Heart right ventricle (tissue), 16 donors: ENCODE results near the gene STMN3. TPM values are rescaled to one million over a fixed set of nuclear protein-coding genes. Genes with fewer than 3 reads are reported as not detected.
"Not testable (repeated sequence)": the region's sequence is repeated elsewhere in the genome, so short reads cannot be mapped to it uniquely, and the experiment has no call there.

Source experiments
- ATAC-seq, 8 donors: fragments of 200-7000 bp; cut with Tn5 transposase; one replicate each; pipeline ENCODE4 v1.9.1; 2020; ENCODE audit warnings: mild to moderate bottlenecking in 8 of 8, moderate library complexity in 8 of 8, moderate number of reproducible peaks in 1 of 8
- DNase-seq, 2 donors: peaks; one replicate each; pipeline ENCODE4 v3.0.0-alpha.2; 2020
- H3K27ac ChIP-seq, 10 donors: fragments of 200-600 bp; sonication (generic) in 2 of 10; one replicate each; pipeline versions ENCODE4 v1.5.0 to v1.8.0; 2020 to 2022; ENCODE audit warnings: mild to moderate bottlenecking in 3 of 10
- H3K27me3 ChIP-seq, 7 donors: fragments of 200-600 bp; one replicate each; pipeline ENCODE4 v1.8.0; 2021 to 2022; ENCODE audit warnings: mild to moderate bottlenecking in 2 of 7
- H3K36me3 ChIP-seq, 9 donors: fragments of 200-600 bp; sonication (generic) in 1 of 9; one replicate each; pipeline versions ENCODE4 v1.5.0 to v1.8.0; 2020 to 2022; ENCODE audit warnings: mild to moderate bottlenecking in 2 of 9
- H3K4me1 ChIP-seq, 9 donors: fragments of 200-600 bp; sonication (generic) in 1 of 9; one replicate each; pipeline versions ENCODE4 v1.5.0 to v1.8.0; 2020 to 2022; ENCODE audit warnings: mild to moderate bottlenecking in 4 of 9
- H3K4me3 ChIP-seq, 10 donors: fragments of 200-600 bp; sonication (generic) in 2 of 10; one replicate each; pipeline versions ENCODE4 v1.5.0 to v1.8.0; 2020 to 2022; ENCODE audit warnings: mild to moderate bottlenecking in 7 of 10, moderate library complexity in 2 of 10
- H3K9me3 ChIP-seq, 11 donors: fragments of 200-600 bp in 10 of 11; sonication (generic) in 2 of 11; one replicate each; pipeline versions ENCODE4 v1.5.0 to v1.8.0; 2013 to 2022; ENCODE audit warnings: mild to moderate bottlenecking in 2 of 11, control low read depth in 1 of 11, moderate library complexity in 1 of 11
- CTCF ChIP-seq, 9 donors: fragments of 200-600 bp; sonication (generic) in 2 of 9; IDR thresholded peaks; one replicate each; pipeline versions ENCODE4 v1.5.0 to v1.8.0; 2021 to 2022; ENCODE audit warnings: antibody characterized with exemption in 9 of 9, mild to moderate bottlenecking in 5 of 9, moderate library complexity in 1 of 9
- WGBS, 2 donors: extraction: QIAGEN DNeasy Blood & Tissue Kit; methylation state at CpG; one replicate each; pipeline ENCODE4 v1.1.7; 2013; ENCODE audit warnings: inconsistent platforms in 1 of 2; 5-methylcytosine and 5-hydroxymethylcytosine counted together
- intact Hi-C, 10 donors: fragments of 100-400 bp; cut with DNase I; formaldehyde crosslinking; loops; one replicate each; pipeline versions ENCODE4 v1.11.1 to v1.14.2; 2022
- polyA plus RNA-seq, 2 donors: library from polyadenylated mRNA; stranded (reverse); fragments of 200-250 nt; gene quantifications; one replicate each; pipeline ENCODE4 v1.2.3, GENCODE V29; 2013
- total RNA-seq, 10 donors: library from RNA; stranded (reverse); fragmentation: NEBNext Ultra II Directional in 3 of 10; extraction: Animal tissue kit (Norgen Biotek cat#: 25700) in 3 of 10; gene quantifications; one replicate each; pipeline versions ENCODE4 v1.2.1 to v1.2.4, GENCODE V29; 2021 to 2023
- donor health status: Arrhythmogenic right ventricular cardiomyopathy.
- donor health status: ischemic (EF 13 %, LVEDD 7.1; RV severe dilation, severe dysfunction).
- donor health status: healthy with polysubstance abuse.
- donor health status: DM: no; HTN: yes; CAD: no.
- donor health status: DM: no; HTN: no; CAD: no.
- donor health status: ischemic (EF 25% LVEDD 6.9; RV normal size, moderate dysfunction).
- donor health status: ischemic (EF 25% LVEDD 5.7; RV mildly dilated, moderate dysfunction).
- donor health status: healthy.
- donor health status: DM: yes; HTN: yes; CAD: no.
- donor health status: Ischemic cardiomyopathy.
- donor health status: ischemic (EF 35%, LVEDD 5.7; RV mildly dilated, moderate dysfunction).
- donor health status: nonischemic (EF 11% LVEDD 7.7; RV severe dilation, severe dysfunction).
- donor health status: DM: yes; HTN: yes; CAD: no.
- donor health status: PGD.
- donor health status: ischemic (EF 29% LVEDD 5.4; RV normal size, mild dysfunction).
- donor health status: nonischemic (EF 23%, LVEDD 6.1; RV moderate dilation, normal function).

The STMN3 gene
- total and polyA plus RNA-seq, 12 donors, result 1.7 to 9.9 (median 3.9) TPM

- H3K36me3 ChIP-seq, result peaks cover 0 to 70% (median 24%) of the 10 kb centered on the region in 9 donors
- no peak overlapping the region for H3K4me3 ChIP-seq
- no peak for TF ChIP-seq CTCF (IDR thresholded peaks at IDR 0.05)
- H3K27me3 ChIP-seq, result no peaks in the 10 kb centered on the region
- H3K4me1 ChIP-seq, result peaks cover 10 to 20% (median 18%) of the 10 kb centered on the region in 9 donors
- H3K27ac ChIP-seq, result no peak overlapping the region
- 90% methylated on average over 13 of the region's 13 CpGs for WGBS, 2 donors
- H3K9me3 ChIP-seq, result no peaks in the 10 kb centered on the region
- DNase-seq (no peak), ATAC-seq (no peak)
- intact Hi-C loops, result no loop called here
These were observed 24.8 kb upstream of the STMN3 start for GRCh38 chr20:63678071-63678470.

- no peak for DNase-seq
- Histone ChIP-seq H3K9me3 (no peaks in the 10 kb centered on the region), H3K27ac (no peak overlapping the region), H3K36me3 (peaks cover 0 to 84% (median 28%) of the 10 kb centered on the region in 9 donors), H3K27me3 (no peaks in the 10 kb centered on the region), H3K4me1 (no peaks in the 10 kb centered on the region), H3K4me3 (no peak overlapping the region)
- intact Hi-C loops, result no loop called here
- ATAC-seq, result no peak
- no peak for TF ChIP-seq CTCF (IDR thresholded peaks at IDR 0.05)
- WGBS, 2 donors, result 95 to 96% methylated on average over 20 of the region's 20 CpGs
These were observed 22.6 kb upstream of the STMN3 start for GRCh38 chr20:63675681-63676368.

GRCh38 chr20:63673951-63674350 lies 20.7 kb upstream of the STMN3 start:
- Histone ChIP-seq H3K9me3 (no peaks in the 10 kb centered on the region), H3K4me3 (no peak overlapping the region), H3K4me1 (no peaks in the 10 kb centered on the region), H3K27me3 (no peaks in the 10 kb centered on the region), H3K36me3 (peaks cover 0 to 79% (median 17%) of the 10 kb centered on the region in 9 donors), H3K27ac (no peak overlapping the region)
- ATAC-seq (no peak), DNase-seq (no peak)
- TF ChIP-seq CTCF (IDR thresholded peaks at IDR 0.05), result no peak
- intact Hi-C loops, result no loop called here
- 90 to 96% methylated on average over 14 of the region's 14 CpGs for WGBS, 2 donors

- WGBS, 2 donors, result 96 to 97% methylated on average over 10 of the region's 10 CpGs
- ATAC-seq (peak in 1 of 8 donors; percentile 33), DNase-seq (no peak)
- Histone ChIP-seq H3K4me3 (no peak overlapping the region), H3K27me3 (no peaks in the 10 kb centered on the region), H3K4me1 (no peaks in the 10 kb centered on the region), H3K36me3 (peaks cover 0 to 83% (median 17%) of the 10 kb centered on the region in 9 donors), H3K9me3 (no peaks in the 10 kb centered on the region), H3K27ac (no peak overlapping the region)
- intact Hi-C loops, result no loop called here
- no peak for TF ChIP-seq CTCF (IDR thresholded peaks at IDR 0.05)
These were observed 19.4 kb upstream of the STMN3 start for GRCh38 chr20:63672666-63673065.

- H3K4me1 ChIP-seq, H3K27ac ChIP-seq, DNase-seq, ATAC-seq, H3K9me3 ChIP-seq, intact Hi-C loops, H3K27me3 ChIP-seq, H3K4me3 ChIP-seq: not testable (repeated sequence)
- WGBS, 2 donors, result 89 to 97% methylated on average over 12 of the region's 12 CpGs
- H3K36me3 ChIP-seq, result peaks cover 0 to 83% (median 17%) of the 10 kb centered on the region in 9 donors
These were observed 18.5 kb upstream of the STMN3 start for GRCh38 chr20:63671695-63672094.
